ENCODE measurements around the gene ARL16. TPM values are rescaled to one million over a fixed set of nuclear protein-coding genes. Genes with fewer than 3 reads are reported as not detected.

ARL16 gene
- polyA plus RNA-seq, 1 donor (not counting 4 experiments of a cell fraction or from before 2014, with no cell fraction given) = 48.7 TPM

DNA sequence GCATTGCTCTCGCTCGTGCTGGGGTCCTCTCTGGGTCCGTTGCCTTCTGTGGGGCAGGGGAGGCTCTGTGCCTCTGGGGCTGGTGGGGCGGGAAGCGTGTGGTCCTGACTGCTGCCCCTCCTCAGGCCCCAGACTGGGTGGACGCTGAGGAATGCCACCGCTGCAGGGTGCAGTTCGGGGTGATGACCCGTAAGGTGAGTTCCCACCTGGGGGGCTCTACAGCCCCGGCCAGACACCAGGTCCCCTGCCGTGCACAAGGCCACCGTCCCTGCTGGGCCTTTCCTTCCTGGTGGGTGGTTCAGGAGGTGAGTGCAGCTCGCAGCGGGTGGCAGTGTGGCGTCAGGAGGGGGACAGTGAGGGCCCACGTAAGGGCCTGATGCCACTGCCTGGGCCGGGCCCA, 7.0 kb upstream of the ARL16 start:
- H3K27ac ChIP-seq (ENCODE audit: control insufficient read depth, insufficient read depth, low read length) = no peak overlapping the region
- H3K36me3 ChIP-seq (ENCODE audit: control insufficient read depth in 2 of 2, extremely low read depth in 1 of 2, insufficient read depth in 2 of 2, low read length in 2 of 2) = peaks cover 65 to 79% of the 10 kb centered on the region in 2 experiments
- TF ChIP-seq EZH2 (IDR thresholded peaks at IDR 0.05; ENCODE audit: low read length) = no peak
- TF ChIP-seq, protein P1, sequence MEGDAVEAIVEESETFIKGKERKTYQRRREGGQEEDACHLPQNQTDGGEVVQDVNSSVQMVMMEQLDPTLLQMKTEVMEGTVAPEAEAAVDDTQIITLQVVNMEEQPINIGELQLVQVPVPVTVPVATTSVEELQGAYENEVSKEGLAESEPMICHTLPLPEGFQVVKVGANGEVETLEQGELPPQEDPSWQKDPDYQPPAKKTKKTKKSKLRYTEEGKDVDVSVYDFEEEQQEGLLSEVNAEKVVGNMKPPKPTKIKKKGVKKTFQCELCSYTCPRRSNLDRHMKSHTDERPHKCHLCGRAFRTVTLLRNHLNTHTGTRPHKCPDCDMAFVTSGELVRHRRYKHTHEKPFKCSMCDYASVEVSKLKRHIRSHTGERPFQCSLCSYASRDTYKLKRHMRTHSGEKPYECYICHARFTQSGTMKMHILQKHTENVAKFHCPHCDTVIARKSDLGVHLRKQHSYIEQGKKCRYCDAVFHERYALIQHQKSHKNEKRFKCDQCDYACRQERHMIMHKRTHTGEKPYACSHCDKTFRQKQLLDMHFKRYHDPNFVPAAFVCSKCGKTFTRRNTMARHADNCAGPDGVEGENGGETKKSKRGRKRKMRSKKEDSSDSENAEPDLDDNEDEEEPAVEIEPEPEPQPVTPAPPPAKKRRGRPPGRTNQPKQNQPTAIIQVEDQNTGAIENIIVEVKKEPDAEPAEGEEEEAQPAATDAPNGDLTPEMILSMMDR (optimal IDR thresholded peaks at IDR 0.05 in 1 of 3, IDR thresholded peaks at IDR 0.05 in 1 of 3, conservative IDR thresholded peaks at IDR 0.05 in 1 of 3; ENCODE audit: extremely low read depth in 1 of 3, insufficient read depth in 2 of 3, low read length in 3 of 3) = no peak
- FAIRE-seq (no peak), DNase-seq (ENCODE audit: low read depth, low spot score) (no peak)
- peaks cover 21% of the 10 kb centered on the region for H4K20me1 ChIP-seq (ENCODE audit: control insufficient read depth, extremely low read depth, insufficient read depth, low read length)
- no peak overlapping the region for H2AFZ ChIP-seq (ENCODE audit: control insufficient read depth, low read length)
- H3K4me3 ChIP-seq (ENCODE audit: control insufficient read depth in 2 of 3, extremely low read depth in 1 of 3, insufficient read depth in 2 of 3, low read depth in 1 of 3, low read length in 3 of 3) = no peak overlapping the region
- H3K79me2 ChIP-seq (ENCODE audit: control insufficient read depth, insufficient read depth, low read length) = peaks cover 73% of the 10 kb centered on the region
- H3K9me3 ChIP-seq (ENCODE audit: control insufficient read depth, low read depth, low read length) = no peaks in the 10 kb centered on the region
- dilution Hi-C loops (cut with MboI; ENCODE audit: extremely low pct_ligation_motif_present, low sequenced_read_pairs) = no loop called here
- H3K9ac ChIP-seq (ENCODE audit: control insufficient read depth, extremely low read depth, insufficient read depth, low read length) = no peak overlapping the region
- H3K4me1 ChIP-seq (ENCODE audit: control insufficient read depth, extremely low read depth, insufficient read depth, low read length) = peaks cover 12% of the 10 kb centered on the region
- H3K9me1 ChIP-seq (ENCODE audit: control insufficient read depth, extremely low read depth, insufficient read depth, low read length) = no peaks in the 10 kb centered on the region
- H3K4me2 ChIP-seq (ENCODE audit: control insufficient read depth, extremely low read depth, insufficient read depth, low read depth, low read length) = no peak overlapping the region
- no peaks in the 10 kb centered on the region for H3K27me3 ChIP-seq (ENCODE audit: control insufficient read depth, extremely low read depth, insufficient read depth, low read length)

DNA sequence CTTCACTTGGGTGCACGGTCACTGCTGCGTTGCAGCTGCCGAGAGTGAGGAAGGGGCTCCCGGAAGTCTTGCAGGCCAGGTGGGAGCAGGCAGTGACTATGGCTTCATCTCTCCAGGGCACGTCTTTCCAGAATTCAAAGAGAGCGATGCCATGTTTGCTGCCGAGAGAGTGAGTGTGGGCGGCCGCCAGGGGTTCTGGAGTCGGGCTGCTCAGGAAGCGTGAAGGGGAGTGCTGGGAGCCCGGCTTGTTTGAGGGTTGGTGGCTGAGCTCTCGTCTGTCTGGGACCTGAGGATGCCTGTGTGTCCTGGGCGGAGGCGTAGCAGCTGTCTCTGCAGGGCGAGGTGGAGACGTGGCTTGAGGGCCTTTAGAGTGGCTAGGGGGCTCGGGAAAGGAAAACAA, 6.5 kb upstream of the ARL16 start:
- DNase-seq (ENCODE audit: low read depth, low spot score) (no peak), FAIRE-seq (no peak)
- dilution Hi-C loops (cut with MboI; ENCODE audit: extremely low pct_ligation_motif_present, low sequenced_read_pairs) = no loop called here
- H3K36me3 ChIP-seq (ENCODE audit: control insufficient read depth in 2 of 2, extremely low read depth in 1 of 2, insufficient read depth in 2 of 2, low read length in 2 of 2) = peaks cover 65 to 75% of the 10 kb centered on the region in 2 experiments
- H3K27ac ChIP-seq (ENCODE audit: control insufficient read depth, insufficient read depth, low read length) = no peak overlapping the region
- H3K4me3 ChIP-seq (ENCODE audit: control insufficient read depth in 2 of 3, extremely low read depth in 1 of 3, insufficient read depth in 2 of 3, low read depth in 1 of 3, low read length in 3 of 3) = no peak overlapping the region
- no peak overlapping the region for H2AFZ ChIP-seq (ENCODE audit: control insufficient read depth, low read length)
- peaks cover 75% of the 10 kb centered on the region for H3K79me2 ChIP-seq (ENCODE audit: control insufficient read depth, insufficient read depth, low read length)
- no peaks in the 10 kb centered on the region for H3K9me1 ChIP-seq (ENCODE audit: control insufficient read depth, extremely low read depth, insufficient read depth, low read length)
- peaks cover 17% of the 10 kb centered on the region for H3K4me1 ChIP-seq (ENCODE audit: control insufficient read depth, extremely low read depth, insufficient read depth, low read length)
- H4K20me1 ChIP-seq (ENCODE audit: control insufficient read depth, extremely low read depth, insufficient read depth, low read length) = peaks cover 25% of the 10 kb centered on the region
- H3K27me3 ChIP-seq (ENCODE audit: control insufficient read depth, extremely low read depth, insufficient read depth, low read length) = no peaks in the 10 kb centered on the region
- H3K4me2 ChIP-seq (ENCODE audit: control insufficient read depth, extremely low read depth, insufficient read depth, low read depth, low read length) = no peak overlapping the region
- H3K9me3 ChIP-seq (ENCODE audit: control insufficient read depth, low read depth, low read length) = no peaks in the 10 kb centered on the region
- TF ChIP-seq EZH2 (IDR thresholded peaks at IDR 0.05; ENCODE audit: low read length) = no peak
- TF ChIP-seq, protein P1 (optimal IDR thresholded peaks at IDR 0.05 in 1 of 3, IDR thresholded peaks at IDR 0.05 in 1 of 3, conservative IDR thresholded peaks at IDR 0.05 in 1 of 3; ENCODE audit: extremely low read depth in 1 of 3, insufficient read depth in 2 of 3, low read length in 3 of 3) = no peak
- no peak overlapping the region for H3K9ac ChIP-seq (ENCODE audit: control insufficient read depth, extremely low read depth, insufficient read depth, low read length)

Data from keratinocyte (primary cell).